AG20443 (cell line): ENCODE results near the gene RIT2.

Experiments
- DNase-seq: peaks from one replicate; pipeline ENCODE4 v3.0.0; 2012; ENCODE audit warnings: low spot score, mixed read lengths

Gene RIT2

GRCh38 chr18:43012951-43013350, 102.5 kb downstream of the RIT2 start:
- DNase-seq: no peak

GRCh38 chr18:43010611-43011010, 104.9 kb downstream of the RIT2 start:
- no peak for DNase-seq

- no peak for DNase-seq
Measured at GRCh38 chr18:43009674-43010073, 105.8 kb downstream of the RIT2 start.

- no peak for DNase-seq
Measured at GRCh38 chr18:43007365-43007764, 108.1 kb downstream of the RIT2 start.

- no peak for DNase-seq
Measured at GRCh38 chr18:43004421-43004820, 111.1 kb downstream of the RIT2 start.

GRCh38 chr18:43001821-43002220, 113.7 kb downstream of the RIT2 start:
- DNase-seq: no peak

GRCh38 chr18:42996824-42997223, 118.7 kb downstream of the RIT2 start:
- no peak for DNase-seq

- DNase-seq: no peak
Measured at GRCh38 chr18:42980426-42980825, 135.1 kb downstream of the RIT2 start.

- DNase-seq: no peak
Measured at GRCh38 chr18:42977982-42978637, 137.4 kb downstream of the RIT2 start.

- no peak for DNase-seq
Measured at GRCh38 chr18:42976869-42977590, 138.5 kb downstream of the RIT2 start.

GRCh38 chr18:42969366-42969765, 146.1 kb downstream of the RIT2 start:
- DNase-seq: no peak

- DNase-seq: no peak
Measured at GRCh38 chr18:42961298-42961697, 154.2 kb downstream of the RIT2 start.

GRCh38 chr18:42959528-42959927, 156.0 kb downstream of the RIT2 start:
- DNase-seq: no peak

GRCh38 chr18:42958353-42958752, 157.1 kb downstream of the RIT2 start:
- DNase-seq: no peak

- DNase-seq: no peak
Measured at GRCh38 chr18:42956287-42956686, 159.2 kb downstream of the RIT2 start.

- DNase-seq: no peak
Measured at GRCh38 chr18:42954887-42955286, 160.6 kb downstream of the RIT2 start.

- DNase-seq: no peak
Measured at GRCh38 chr18:42953306-42953705, 162.2 kb downstream of the RIT2 start.

GRCh38 chr18:42950732-42951131, 164.8 kb downstream of the RIT2 start:
- no peak for DNase-seq

GRCh38 chr18:42948831-42949230, 166.7 kb downstream of the RIT2 start:
- no peak for DNase-seq

GRCh38 chr18:42941860-42942259, 173.6 kb downstream of the RIT2 start:
- no peak for DNase-seq

- no peak for DNase-seq
Measured at GRCh38 chr18:42941021-42941420, 174.5 kb downstream of the RIT2 start.

- no peak for DNase-seq
Measured at GRCh38 chr18:42937436-42937835, 178.0 kb downstream of the RIT2 start.

- DNase-seq: no peak
Measured at GRCh38 chr18:42936289-42936688, 179.2 kb downstream of the RIT2 start.

- DNase-seq: peak; percentile 61
Measured at GRCh38 chr18:42931491-42931890, 184.0 kb downstream of the RIT2 start.
